HL-60 (cell line): Measurements from ENCODE around the gene HYAL2.
A peak's percentile ranks its signal among the peaks of the same experiment; 100 is the strongest.

Experiments used
- DNase-seq, 2 experiments: peaks; one replicate each; pipeline ENCODE4 v3.0.0-alpha.2; 2010 to 2020; ENCODE audit warnings: low read depth in 1 of 2, low spot score in 1 of 2
- H3K27ac ChIP-seq: fragments of 250-450 bp; sonication (Bioruptor Pico); replicated peaks from 2 replicates; pipeline ENCODE4 v1.5.1; 2020; ENCODE audit warnings: mild to moderate bottlenecking, moderate library complexity
- H3K27me3 ChIP-seq: fragments of 250-450 bp; sonication (Bioruptor Pico); 2 replicates; pipeline ENCODE4 v1.5.1; 2021; ENCODE audit warnings: mild to moderate bottlenecking, moderate library complexity; ENCODE audit not compliant: insufficient read depth, poor library complexity, severe bottlenecking
- H3K4me3 ChIP-seq: replicated peaks from 2 replicates; pipeline ENCODE4 v1.5.1; 2011; ENCODE audit warnings: mild to moderate bottlenecking, control low read depth, low read length; ENCODE audit not compliant: insufficient read depth
- GABPA ChIP-seq: IDR thresholded peaks from 2 replicates; pipeline ENCODE4 v1.6.1; 2012; ENCODE audit warnings: low read depth
- POLR2AphosphoS5 ChIP-seq: IDR thresholded peaks from 2 replicates; pipeline ENCODE4 v1.6.1; 2012; ENCODE audit warnings: low read depth
- SPI1 ChIP-seq: IDR thresholded peaks from 2 replicates; pipeline ENCODE4 v1.6.1; 2012; ENCODE audit warnings: low read depth, mild to moderate bottlenecking, borderline replicate concordance
- TF ChIP-seq, protein P1 (sequence below): IDR thresholded peaks from one replicate; pipeline ENCODE4 v1.5.1; 2011; ENCODE audit warnings: low read length, control low read depth, inconsistent platforms; ENCODE audit not compliant: insufficient read depth
- TF ChIP-seq, protein P2 (sequence below): IDR thresholded peaks from 2 replicates; pipeline ENCODE4 v1.6.1; 2012; ENCODE audit warnings: low read depth; ENCODE audit not compliant: insufficient replicate concordance

HYAL2 gene

DNA sequence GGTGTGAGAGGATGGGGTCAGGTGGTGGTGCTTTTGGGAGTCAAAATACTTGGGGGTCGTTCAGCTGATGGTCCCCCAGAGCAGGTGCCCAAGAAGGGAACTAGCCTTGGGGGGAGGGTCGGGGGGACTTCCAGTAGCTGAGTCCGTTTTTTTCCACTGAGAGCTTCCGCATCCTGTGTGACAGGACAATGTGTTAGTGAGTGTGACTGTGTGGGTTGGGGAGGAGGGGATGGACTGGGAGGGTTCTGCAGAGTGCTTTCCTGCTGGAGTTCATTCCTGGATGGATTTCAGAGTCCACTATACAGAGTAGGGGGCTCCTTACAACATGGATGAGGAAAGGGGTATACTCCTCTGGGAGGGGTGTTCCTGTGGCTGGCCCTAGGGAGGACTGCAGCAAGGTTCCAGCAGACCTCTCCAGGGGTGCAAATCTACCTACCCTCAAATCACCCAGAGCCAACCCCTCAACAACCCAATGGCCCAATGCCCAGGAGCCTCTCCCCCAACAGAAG, 601 bp upstream of the HYAL2 start:
- H3K27ac ChIP-seq: peak overlapping the region; percentile 100
- no peak overlapping the region for H3K4me3 ChIP-seq
- H3K27me3 ChIP-seq: no peaks in the 10 kb centered on the region
- peak in 1 of 2 experiments; percentile 49 for DNase-seq
- TF ChIP-seq, protein P1, sequence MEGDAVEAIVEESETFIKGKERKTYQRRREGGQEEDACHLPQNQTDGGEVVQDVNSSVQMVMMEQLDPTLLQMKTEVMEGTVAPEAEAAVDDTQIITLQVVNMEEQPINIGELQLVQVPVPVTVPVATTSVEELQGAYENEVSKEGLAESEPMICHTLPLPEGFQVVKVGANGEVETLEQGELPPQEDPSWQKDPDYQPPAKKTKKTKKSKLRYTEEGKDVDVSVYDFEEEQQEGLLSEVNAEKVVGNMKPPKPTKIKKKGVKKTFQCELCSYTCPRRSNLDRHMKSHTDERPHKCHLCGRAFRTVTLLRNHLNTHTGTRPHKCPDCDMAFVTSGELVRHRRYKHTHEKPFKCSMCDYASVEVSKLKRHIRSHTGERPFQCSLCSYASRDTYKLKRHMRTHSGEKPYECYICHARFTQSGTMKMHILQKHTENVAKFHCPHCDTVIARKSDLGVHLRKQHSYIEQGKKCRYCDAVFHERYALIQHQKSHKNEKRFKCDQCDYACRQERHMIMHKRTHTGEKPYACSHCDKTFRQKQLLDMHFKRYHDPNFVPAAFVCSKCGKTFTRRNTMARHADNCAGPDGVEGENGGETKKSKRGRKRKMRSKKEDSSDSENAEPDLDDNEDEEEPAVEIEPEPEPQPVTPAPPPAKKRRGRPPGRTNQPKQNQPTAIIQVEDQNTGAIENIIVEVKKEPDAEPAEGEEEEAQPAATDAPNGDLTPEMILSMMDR: no peak
- TF ChIP-seq, protein P2, sequence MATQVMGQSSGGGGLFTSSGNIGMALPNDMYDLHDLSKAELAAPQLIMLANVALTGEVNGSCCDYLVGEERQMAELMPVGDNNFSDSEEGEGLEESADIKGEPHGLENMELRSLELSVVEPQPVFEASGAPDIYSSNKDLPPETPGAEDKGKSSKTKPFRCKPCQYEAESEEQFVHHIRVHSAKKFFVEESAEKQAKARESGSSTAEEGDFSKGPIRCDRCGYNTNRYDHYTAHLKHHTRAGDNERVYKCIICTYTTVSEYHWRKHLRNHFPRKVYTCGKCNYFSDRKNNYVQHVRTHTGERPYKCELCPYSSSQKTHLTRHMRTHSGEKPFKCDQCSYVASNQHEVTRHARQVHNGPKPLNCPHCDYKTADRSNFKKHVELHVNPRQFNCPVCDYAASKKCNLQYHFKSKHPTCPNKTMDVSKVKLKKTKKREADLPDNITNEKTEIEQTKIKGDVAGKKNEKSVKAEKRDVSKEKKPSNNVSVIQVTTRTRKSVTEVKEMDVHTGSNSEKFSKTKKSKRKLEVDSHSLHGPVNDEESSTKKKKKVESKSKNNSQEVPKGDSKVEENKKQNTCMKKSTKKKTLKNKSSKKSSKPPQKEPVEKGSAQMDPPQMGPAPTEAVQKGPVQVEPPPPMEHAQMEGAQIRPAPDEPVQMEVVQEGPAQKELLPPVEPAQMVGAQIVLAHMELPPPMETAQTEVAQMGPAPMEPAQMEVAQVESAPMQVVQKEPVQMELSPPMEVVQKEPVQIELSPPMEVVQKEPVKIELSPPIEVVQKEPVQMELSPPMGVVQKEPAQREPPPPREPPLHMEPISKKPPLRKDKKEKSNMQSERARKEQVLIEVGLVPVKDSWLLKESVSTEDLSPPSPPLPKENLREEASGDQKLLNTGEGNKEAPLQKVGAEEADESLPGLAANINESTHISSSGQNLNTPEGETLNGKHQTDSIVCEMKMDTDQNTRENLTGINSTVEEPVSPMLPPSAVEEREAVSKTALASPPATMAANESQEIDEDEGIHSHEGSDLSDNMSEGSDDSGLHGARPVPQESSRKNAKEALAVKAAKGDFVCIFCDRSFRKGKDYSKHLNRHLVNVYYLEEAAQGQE: no peak
- peak; percentile 26; the same call in 1 of the 2 replicates for TF ChIP-seq SPI1
- TF ChIP-seq GABPA: no peak
- TF ChIP-seq POLR2AphosphoS5: peak; percentile 48; the same call in 1 of the 2 replicates

DNA sequence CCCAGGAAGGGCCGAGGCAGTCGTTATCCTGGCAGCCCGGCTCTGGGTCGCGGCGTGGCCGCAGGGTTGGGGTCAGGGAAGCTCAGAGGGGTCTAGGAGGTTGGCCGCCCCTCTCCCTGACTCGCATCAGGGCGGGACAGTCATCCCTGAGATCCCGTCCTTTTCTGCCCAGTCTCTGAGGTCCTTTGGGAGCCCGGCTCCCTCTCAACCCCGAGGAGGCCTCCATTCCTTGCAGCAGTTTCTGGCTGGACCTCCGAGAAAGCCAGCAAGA, 495 bp downstream of the HYAL2 start:
- no peak for DNase-seq
- no peak for TF ChIP-seq POLR2AphosphoS5
- TF ChIP-seq SPI1: no peak
- TF ChIP-seq, protein P1: no peak
- no peak for TF ChIP-seq GABPA
- TF ChIP-seq, protein P2: no peak
- no peaks in the 10 kb centered on the region for H3K27me3 ChIP-seq
- peak overlapping the region; percentile 100 for H3K27ac ChIP-seq
- peak overlapping the region; percentile 68 for H3K4me3 ChIP-seq

DNA sequence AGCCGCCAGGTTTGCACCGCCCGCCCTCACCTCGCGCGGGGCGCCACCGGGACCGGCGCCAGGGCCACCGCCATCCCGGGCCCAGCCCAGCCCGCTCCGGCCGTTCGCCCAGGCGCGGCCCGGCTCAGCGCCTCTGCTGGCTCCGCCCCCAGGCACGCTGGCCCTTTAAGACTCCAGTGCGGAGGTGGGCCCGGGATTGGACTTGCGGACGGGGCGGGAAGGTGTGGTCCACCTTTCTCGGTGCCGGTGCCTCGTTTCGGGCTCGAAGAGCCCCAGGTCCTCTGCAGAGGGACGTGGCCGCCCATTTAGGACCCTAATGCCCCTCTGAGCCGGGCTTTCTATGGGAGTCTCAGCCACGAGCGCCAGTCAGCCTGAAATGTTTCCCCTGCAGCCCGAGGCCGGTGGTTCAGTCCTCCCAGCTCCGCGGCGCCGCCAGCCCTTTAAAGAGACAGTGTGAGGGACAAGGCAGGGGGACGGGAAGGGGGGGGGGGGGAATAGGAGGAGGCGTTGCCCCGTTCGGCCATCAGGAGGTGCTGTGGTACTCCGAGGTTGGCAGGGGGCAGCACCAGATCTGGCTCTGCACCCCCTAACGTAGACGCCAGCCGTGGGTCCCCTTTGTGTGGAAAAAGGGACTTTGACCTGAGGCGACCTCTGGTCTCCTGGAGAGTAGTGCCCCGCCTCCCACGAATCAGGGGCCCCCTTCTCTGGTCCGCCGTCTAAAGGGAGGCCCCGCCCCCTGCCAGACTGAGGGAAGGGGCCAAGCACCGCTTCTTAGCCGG, 1.0 kb downstream of the HYAL2 start:
- Histone ChIP-seq H3K27me3 (no peaks in the 10 kb centered on the region), H3K27ac (peak overlapping the region; percentile 100), H3K4me3 (peak overlapping the region; percentile 68)
- TF ChIP-seq, protein P2: no peak
- TF ChIP-seq POLR2AphosphoS5 (peak; percentile 32; the same call in 1 of the 2 replicates), SPI1 (no peak)
- TF ChIP-seq, protein P1: peak; percentile 32
- DNase-seq: peak; percentile 78 to 87
